B cell (primary cell): ENCODE measurements around the gene SDCCAG8. TPM values are rescaled to one million over a fixed set of nuclear protein-coding genes. Genes with fewer than 3 reads are reported as not detected.
"Not testable (repeated sequence)": the region's sequence is repeated elsewhere in the genome, so short reads cannot be mapped to it uniquely, and the experiment has no call there.

Experiments used
- ATAC-seq: fragments of 200-7000 bp; cut with Tn5 transposase; one replicate; pipeline ENCODE4 v1.10.0; 2021; ENCODE audit warnings: low read depth, mild to moderate bottlenecking, moderate number of reproducible peaks, moderate library complexity
- CTCF ChIA-PET: fragments of 350-600 bp; sonication (Branson Sonifier 250); formaldehyde crosslinking; loops from one replicate; lab custom pipeline; 2021; ENCODE audit warnings: antibody characterized with exemption, inconsistent platforms; lab: Charles Lee
- POLR2A ChIA-PET: fragments of 350-600 bp; sonication (Branson Sonifier 250); formaldehyde crosslinking; loops from one replicate; lab custom pipeline; 2021; ENCODE audit warnings: antibody characterized with exemption; lab: Charles Lee
- DNase-seq: peaks from one replicate; pipeline ENCODE4 v3.0.0; 2013
- H2AFZ ChIP-seq: 2 replicates; pipeline ENCODE4 v1.6.1; 2012; ENCODE audit warnings: mild to moderate bottlenecking, low read depth, low read length; ENCODE audit not compliant: insufficient read depth, poor library complexity, severe bottlenecking
- H3K27ac ChIP-seq, 2 donors: 1 replicate in 1 of 2; 2 replicates in 1 of 2; pipeline ENCODE4 v1.5.1; 2012 to 2013; ENCODE audit warnings: low read length in 2 of 2, mild to moderate bottlenecking in 2 of 2, moderate library complexity in 1 of 2
- H3K27me3 ChIP-seq, 4 experiments: fragments of 200-600 bp in 1 of 4; sonication (generic) in 1 of 4; replicated peaks in 1 of 4; 1 replicate in 2 of 4; 2 replicates in 2 of 4; pipeline versions ENCODE4 v1.6.1 to v1.7.0; 2013 to 2016; ENCODE audit warnings: low read length in 3 of 4, mild to moderate bottlenecking in 2 of 4, mixed read lengths in 1 of 4, moderate library complexity in 1 of 4; ENCODE audit not compliant: insufficient read depth in 4 of 4, control insufficient read depth in 3 of 4; ENCODE audit errors: control extremely low read depth in 1 of 4
- H3K36me3 ChIP-seq, 2 experiments: replicated peaks in 1 of 2; 1 replicate in 1 of 2; 2 replicates in 1 of 2; pipeline versions ENCODE4 v1.6.1 to v1.7.1; 2013; ENCODE audit warnings: low read length in 1 of 2; ENCODE audit not compliant: insufficient read depth in 2 of 2, control insufficient read depth in 1 of 2; ENCODE audit errors: control extremely low read depth in 1 of 2, extremely low read depth in 1 of 2
- H3K4me1 ChIP-seq, 2 donors: fragments of 200-600 bp in 1 of 2; sonication (generic) in 1 of 2; 1 replicate in 1 of 2; 2 replicates in 1 of 2; pipeline versions ENCODE4 v1.5.1 to v1.6.1; 2013 to 2017; ENCODE audit warnings: low read length in 2 of 2; ENCODE audit not compliant: control insufficient read depth in 2 of 2, insufficient read depth in 2 of 2
- H3K4me2 ChIP-seq: replicated peaks from 2 replicates; pipeline ENCODE3; 2012; ENCODE audit warnings: mild to moderate bottlenecking, low read depth, low read length; ENCODE audit not compliant: poor library complexity, severe bottlenecking
- H3K4me3 ChIP-seq, 5 experiments: fragments of 200-600 bp in 1 of 5; sonication (generic) in 1 of 5; 1 replicate in 3 of 5; 2 replicates in 2 of 5; pipeline versions ENCODE4 v1.5.1 to v1.7.0; 2011 to 2016; ENCODE audit warnings: low read length in 4 of 5, mild to moderate bottlenecking in 4 of 5, low read depth in 2 of 5, control low read depth in 1 of 5, moderate library complexity in 1 of 5; ENCODE audit not compliant: insufficient read depth in 1 of 5; ENCODE audit errors: control extremely low read depth in 1 of 5, extremely low read depth in 1 of 5
- H3K79me2 ChIP-seq: fragments of 200-600 bp; sonication (generic); one replicate; pipeline ENCODE4 v1.6.0; 2016; ENCODE audit warnings: low read length; ENCODE audit not compliant: control insufficient read depth, insufficient read depth
- H3K9ac ChIP-seq: fragments of 200-600 bp; sonication (generic); 2 replicates; pipeline ENCODE4 v1.6.1; 2017; ENCODE audit warnings: mild to moderate bottlenecking, low read length, moderate library complexity
- H3K9me3 ChIP-seq, 3 donors: one replicate each; pipeline versions ENCODE4 v1.6.1 to v1.7.1; 2013; ENCODE audit warnings: low read length in 2 of 3; ENCODE audit not compliant: control insufficient read depth in 2 of 3, insufficient read depth in 1 of 3; ENCODE audit errors: control extremely low read depth in 1 of 3
- H4K20me1 ChIP-seq: 2 replicates; pipeline ENCODE4 v1.6.0; 2012; ENCODE audit warnings: mild to moderate bottlenecking, low read length; ENCODE audit not compliant: insufficient read depth, control insufficient read depth, poor library complexity, severe bottlenecking
- H3K27ac Mint-ChIP-seq: one replicate; pipeline ENCODE4 v1.8.0; 2021; ENCODE audit warnings: mixed read lengths
- H3K27me3 Mint-ChIP-seq: one replicate; pipeline ENCODE4 v1.8.0; 2021; ENCODE audit warnings: mixed read lengths
- H3K4me1 Mint-ChIP-seq: one replicate; pipeline ENCODE4 v1.8.0; 2021; ENCODE audit warnings: mixed read lengths
- H3K4me3 Mint-ChIP-seq: one replicate; pipeline ENCODE4 v1.8.0; 2021; ENCODE audit warnings: mixed read lengths
- H3K9me3 Mint-ChIP-seq: one replicate; pipeline ENCODE4 v1.8.0; 2022; ENCODE audit warnings: mixed read lengths; ENCODE audit not compliant: insufficient read depth
- CTCF ChIP-seq: fragments of 200-600 bp; IDR thresholded peaks from one replicate; pipeline ENCODE4 v1.8.0; 2022; ENCODE audit warnings: antibody characterized with exemption, mild to moderate bottlenecking
- EZH2 ChIP-seq: IDR thresholded peaks from 2 replicates; pipeline ENCODE4 v1.6.1; 2012; ENCODE audit warnings: borderline replicate concordance, low read depth, mild to moderate bottlenecking, moderate library complexity, low read length; ENCODE audit not compliant: insufficient read depth, poor library complexity, severe bottlenecking
- WGBS: methylation state at CpG from one replicate; pipeline ENCODE4 v1.1.5; 2013; ENCODE audit warnings: missing lambda C conversion rate; ENCODE audit not compliant: insufficient coverage; 5-methylcytosine and 5-hydroxymethylcytosine counted together
- intact Hi-C: fragments of 100-400 bp; cut with micrococcal nuclease; formaldehyde crosslinking; loops from one replicate; pipeline ENCODE4 v1.10.0; 2022
- polyA plus RNA-seq: library from polyadenylated mRNA; depleted of rRNA; stranded (reverse); fragments of >200 nt; gene quantifications from 2 replicates; pipeline ENCODE4 v1.2.3, GENCODE V29; 2012
- total RNA-seq, 2 donors: library from RNA; stranded (reverse); fragments of 120-200 nt in 1 of 2; gene quantifications; 1 replicate in 1 of 2; 2 replicates in 1 of 2; pipeline versions ENCODE4 v1.2.3 to v1.2.4, GENCODE V29; 2013 to 2022

SDCCAG8 gene
- total and polyA plus RNA-seq, 2 donors (not counting 1 experiment from before 2014, with no cell fraction given), result 37.1 to 60.7 TPM

GRCh38 chr1:243336163-243336562 lies 80.3 kb downstream of the SDCCAG8 start:
- Mint-ChIP-seq H3K9me3 (no peaks in the 10 kb centered on the region), H3K4me1 (peaks cover 4% of the 10 kb centered on the region), H3K27ac (no peak overlapping the region), H3K27me3 (no peaks in the 10 kb centered on the region), H3K4me3 (no peak overlapping the region)
- Histone ChIP-seq H3K4me2 (no peak overlapping the region), H3K36me3 (peaks cover 16 to 44% of the 10 kb centered on the region in 2 experiments), H2AFZ (no peak overlapping the region), H4K20me1 (no peaks in the 10 kb centered on the region), H3K9ac (no peak overlapping the region), H3K4me1 (no peaks in the 10 kb centered on the region), H3K9me3 (no peaks in the 10 kb centered on the region), H3K27ac (no peak overlapping the region), H3K4me3 (no peak overlapping the region), H3K27me3 (no peaks in the 10 kb centered on the region), H3K79me2 (no peaks in the 10 kb centered on the region)
- intact Hi-C loops, result no loop called here
- 79% methylated on average over 2 of the region's 2 CpGs for WGBS
- DNase-seq (no peak), ATAC-seq (no peak)
- TF ChIP-seq EZH2 (no peak), CTCF (no peak)
- CTCF ChIA-PET, result no interaction called here
- POLR2A ChIA-PET, result no interaction called here

- H3K4me2 ChIP-seq, H3K4me3 ChIP-seq, DNase-seq, H3K79me2 ChIP-seq, H2AFZ ChIP-seq, ATAC-seq, H3K27me3 ChIP-seq, POLR2A ChIA-PET, H3K27me3 Mint-ChIP-seq, H3K27ac Mint-ChIP-seq, H3K4me1 ChIP-seq, H3K9me3 ChIP-seq, H3K4me3 Mint-ChIP-seq, H3K9ac ChIP-seq, H3K4me1 Mint-ChIP-seq, intact Hi-C loops, H3K9me3 Mint-ChIP-seq, H4K20me1 ChIP-seq, H3K27ac ChIP-seq: not testable (repeated sequence)
- peaks cover 11 to 21% of the 10 kb centered on the region in 2 experiments for H3K36me3 ChIP-seq
- 100% methylated on average over 2 of the region's 4 CpGs for WGBS
- CTCF ChIA-PET, result interaction anchor here (1.9 to 2.2 kb wide), 2 partner anchors 933 to 961 kb away, joined by 5 read pairs; no protein-coding TSS in a partner anchor
Observed at GRCh38 chr1:243338848-243339247, 83.0 kb downstream of the SDCCAG8 start.
